Glomerular visceral epithelial cell (primary cell): ENCODE measurements around the gene YIPF5.

ENCODE experiments used
- DNase-seq: peaks from one replicate; pipeline ENCODE4 v3.0.0-alpha.2; 2016; ENCODE audit errors: extremely low spot score

The YIPF5 gene

DNA sequence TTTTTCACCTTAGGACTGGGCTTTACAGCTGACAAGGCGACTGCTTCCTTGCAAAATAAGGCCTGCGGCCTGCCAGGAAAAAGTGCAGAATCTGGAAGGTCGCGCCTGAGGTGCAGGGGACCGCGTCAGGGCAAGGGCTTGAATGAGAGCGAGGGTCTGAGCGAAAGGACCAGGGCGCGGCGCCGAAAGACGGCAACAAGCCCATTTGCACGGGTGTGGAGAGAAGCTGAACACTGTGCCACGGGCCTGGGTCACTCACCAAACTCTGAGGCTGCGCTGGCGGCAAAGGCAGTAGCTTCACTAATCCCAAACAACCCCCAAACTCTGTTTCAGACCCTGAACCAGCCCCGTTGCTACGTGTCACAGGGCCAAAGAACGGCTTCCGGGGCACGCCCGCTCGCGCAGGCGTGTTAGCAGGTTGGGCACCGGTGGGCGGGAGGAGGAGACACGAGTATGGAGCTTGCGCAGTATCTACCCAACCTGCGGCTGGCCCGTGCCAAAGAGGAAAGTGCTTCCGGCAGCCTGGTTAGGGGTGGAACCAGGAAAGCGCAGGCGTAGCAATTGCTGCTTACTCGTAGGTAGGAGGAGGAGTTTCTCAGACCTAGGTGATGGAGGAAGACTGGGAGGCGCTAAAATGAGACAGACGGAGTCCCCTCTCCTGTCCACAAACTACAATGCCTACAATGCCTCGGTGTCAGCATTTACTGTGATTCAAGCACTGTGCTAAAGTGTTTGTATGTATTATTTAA is at the start of gene YIPF5, which contains the start of gene KCTD16:
YIPF5 (minus strand) TSS at position 384 of the 749 bp plus-strand sequence. CDS start 704 bp downstream, outside the sequence.
KCTD16 (plus strand) TSS at position 598 of the 749 bp plus-strand sequence.
- peak; percentile 99 for DNase-seq

DNA sequence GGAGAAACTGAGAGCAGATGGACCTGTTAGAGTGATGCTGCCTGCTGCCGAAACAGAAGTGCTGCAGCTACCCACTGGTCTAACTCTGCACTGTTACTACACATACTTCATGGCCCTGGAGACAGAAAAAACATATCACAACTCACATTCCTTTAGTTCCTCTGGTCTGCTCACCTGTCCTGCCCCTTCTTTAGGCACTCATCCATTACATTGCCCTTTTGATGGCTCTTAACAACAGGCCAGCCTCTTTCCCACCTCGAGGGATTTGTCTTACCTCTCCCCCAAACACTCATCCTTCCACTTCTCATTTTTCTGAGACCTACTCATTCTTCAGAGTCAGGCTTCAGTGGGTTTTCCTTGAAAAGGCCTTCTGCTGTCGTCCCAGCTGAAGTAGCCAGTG is 49.4 kb upstream of the YIPF5 start:
- DNase-seq: no peak

DNA sequence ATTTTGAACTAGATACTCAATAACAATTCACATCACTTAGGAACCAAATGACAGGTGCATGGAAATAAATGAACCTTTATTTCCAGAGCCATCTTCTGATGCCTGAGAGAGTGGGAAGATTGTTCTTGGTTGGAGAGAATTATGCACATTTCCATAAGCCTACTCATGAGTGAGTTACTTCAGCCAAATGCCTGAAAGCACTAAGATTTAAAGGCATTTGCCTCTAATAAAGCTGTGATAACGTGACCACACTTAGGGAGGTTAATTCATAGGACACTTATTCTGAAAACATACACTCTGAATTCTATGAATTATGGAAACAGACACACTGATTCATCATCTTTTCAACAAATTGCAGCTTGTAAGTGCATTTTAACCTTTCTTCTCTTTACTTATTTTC is 40.2 kb upstream of the YIPF5 start:
- DNase-seq: no peak

DNA sequence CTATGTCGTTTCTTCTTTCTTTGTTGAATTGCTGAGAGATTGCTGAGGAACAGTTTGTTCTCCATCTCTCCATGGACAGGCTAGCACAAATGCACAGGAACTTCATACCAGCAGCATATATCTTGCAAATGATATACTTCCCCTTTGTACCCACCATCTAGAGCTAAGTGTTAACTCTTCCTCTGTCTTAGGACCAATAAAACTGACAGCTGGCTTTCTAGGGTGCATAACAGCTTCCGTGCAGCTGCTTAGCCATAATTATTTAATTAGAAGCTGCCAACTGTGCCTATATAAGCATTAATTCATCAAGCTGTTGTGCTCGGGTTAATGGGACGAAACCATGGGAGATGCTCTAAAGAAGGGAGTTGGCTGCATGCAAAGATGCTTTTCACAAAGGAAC is 38.9 kb upstream of the YIPF5 start:
- no peak for DNase-seq

DNA sequence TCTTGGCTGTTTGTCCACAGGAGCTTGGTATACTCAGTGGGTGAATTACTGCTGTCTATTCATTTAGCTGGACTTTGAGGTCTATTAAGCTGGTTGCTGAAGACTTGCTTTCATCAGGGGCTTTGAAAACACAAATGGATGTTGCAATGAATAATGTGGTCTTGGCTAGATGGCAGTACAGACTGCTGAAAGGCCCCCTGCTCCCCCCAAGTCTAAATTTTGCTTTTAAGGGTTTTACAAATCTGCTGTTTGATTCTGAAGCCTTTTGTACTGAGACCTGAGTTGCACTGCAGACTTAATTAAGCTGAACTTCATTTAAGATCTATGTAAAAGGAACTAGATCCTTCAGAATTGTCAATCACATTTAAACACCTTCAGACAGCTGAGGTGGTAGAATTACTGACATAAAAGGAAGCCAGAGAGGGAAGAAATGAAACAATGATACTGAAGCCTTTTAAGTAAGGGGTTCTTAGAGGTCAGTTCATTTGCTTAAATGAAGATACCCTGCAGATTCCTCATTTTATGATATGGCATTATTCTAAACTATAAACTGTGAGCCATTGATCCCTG is 37.5 kb upstream of the YIPF5 start:
- no peak for DNase-seq

DNA sequence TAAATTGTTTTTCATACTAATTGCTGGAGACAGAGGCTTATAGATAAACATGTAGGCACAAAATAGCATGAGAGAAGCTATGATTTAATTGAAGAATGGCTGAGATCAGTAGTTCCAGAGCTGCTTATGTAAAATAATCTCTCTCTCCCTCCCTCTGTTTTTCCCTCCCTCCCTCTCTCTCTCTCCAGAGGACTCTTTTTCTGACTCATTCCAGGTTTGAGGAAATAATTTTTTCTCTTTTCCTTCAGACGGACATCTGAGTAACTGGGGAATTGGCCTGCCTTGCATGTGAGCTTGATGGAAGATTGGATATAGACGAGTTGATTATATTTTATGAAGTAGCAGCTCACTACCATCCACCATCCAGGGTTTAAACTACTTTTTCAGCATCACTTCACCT is 35.7 kb upstream of the YIPF5 start:
- DNase-seq: no peak

DNA sequence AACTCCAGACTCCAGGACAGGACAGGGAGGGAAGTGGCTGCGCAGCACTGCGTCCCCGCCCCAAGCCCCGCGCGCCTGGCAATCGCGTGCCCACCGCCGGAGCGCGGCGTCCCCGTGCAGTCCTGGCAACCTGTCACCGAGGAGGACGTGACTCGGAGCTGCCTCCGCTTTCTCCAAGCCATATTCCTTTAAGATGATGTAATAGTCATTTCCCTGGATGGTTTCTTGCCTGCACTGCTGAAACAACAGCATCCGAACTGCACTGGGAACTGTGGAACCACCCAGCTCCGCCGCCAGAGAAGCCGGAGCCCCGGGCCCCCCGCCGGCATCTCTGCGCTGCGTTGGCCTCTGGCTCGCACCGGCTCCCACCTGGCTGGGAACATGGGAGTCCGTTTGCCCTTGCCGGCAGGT is 34.7 kb upstream of the YIPF5 start:
- peak; percentile 65 for DNase-seq

DNA sequence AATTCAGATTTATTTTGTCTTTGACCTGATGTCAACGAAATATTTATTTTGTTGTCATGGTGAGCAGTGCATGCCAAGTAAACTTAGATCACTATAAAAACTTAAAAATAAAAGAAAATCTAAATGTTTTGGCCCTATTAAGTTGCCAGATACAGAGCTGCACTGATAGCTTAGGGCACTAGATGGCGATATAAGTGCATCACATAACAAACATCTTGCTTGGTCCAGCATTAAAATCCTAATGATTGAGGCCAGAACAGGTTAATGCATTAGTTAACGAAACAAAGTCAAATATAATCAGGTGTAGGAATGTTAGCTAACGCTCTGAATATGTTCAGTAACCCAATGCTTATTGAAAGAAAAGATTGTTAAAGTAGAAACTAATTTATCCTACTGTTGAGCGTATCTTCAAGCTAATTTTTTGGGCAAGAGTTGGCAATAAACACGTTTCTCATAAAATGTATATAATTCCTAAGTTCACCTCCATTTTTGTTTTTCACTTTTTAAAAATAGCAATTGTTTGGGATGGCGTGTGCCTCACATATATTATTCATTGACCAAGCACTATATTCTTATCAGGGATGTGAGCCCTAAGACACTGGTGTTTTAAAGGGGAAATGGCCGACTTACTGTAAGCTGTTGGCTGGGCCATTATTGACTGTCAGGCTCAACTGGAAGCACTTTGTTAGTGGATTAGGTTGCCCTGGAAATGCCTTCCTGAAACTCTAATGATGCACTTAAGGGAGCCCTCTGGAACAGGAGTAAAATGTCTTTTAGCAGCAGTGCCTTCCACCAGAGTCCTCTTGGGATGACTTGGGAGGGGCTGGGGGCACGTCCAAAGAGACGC is 33.5 kb upstream of the YIPF5 start:
- DNase-seq: peak; percentile 72

DNA sequence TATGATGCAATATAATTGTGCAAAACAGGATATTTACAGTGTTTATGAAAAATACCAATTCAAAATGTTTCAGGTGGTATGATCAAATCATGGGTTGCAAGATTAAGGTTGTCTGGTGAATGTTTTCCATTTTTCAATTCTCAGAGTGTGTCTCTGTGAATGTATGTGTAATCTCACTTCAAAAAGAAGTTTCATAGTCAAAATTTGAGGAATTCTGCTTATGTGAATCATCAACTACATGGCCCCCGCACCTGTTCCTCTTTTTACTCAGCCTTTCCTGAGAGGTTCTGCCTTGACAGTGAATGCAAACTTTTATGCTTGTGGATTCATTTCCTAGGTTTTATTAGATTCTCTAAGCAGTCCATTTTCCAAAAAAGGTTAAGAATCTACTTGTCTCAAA is 32.3 kb upstream of the YIPF5 start:
- no peak for DNase-seq

DNA sequence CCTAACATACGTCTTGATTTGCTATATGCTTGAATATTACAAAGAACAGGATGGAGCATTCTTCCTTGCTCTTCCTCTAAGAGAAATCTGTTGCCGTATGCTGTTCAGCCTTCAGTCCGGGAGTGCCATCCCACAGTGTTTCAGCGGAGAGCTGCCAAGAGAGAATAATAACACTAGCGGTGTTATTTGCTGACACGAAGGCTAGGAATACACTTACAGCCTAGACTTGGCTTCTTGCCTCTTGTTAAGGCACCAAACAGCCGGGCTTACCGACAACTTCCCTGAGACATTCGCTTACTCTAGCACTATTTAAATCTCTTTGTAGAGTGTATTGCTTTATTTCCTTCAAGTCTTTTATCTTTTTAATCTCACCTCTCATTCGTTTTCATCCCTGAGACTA is 31.6 kb upstream of the YIPF5 start:
- no peak for DNase-seq

DNA sequence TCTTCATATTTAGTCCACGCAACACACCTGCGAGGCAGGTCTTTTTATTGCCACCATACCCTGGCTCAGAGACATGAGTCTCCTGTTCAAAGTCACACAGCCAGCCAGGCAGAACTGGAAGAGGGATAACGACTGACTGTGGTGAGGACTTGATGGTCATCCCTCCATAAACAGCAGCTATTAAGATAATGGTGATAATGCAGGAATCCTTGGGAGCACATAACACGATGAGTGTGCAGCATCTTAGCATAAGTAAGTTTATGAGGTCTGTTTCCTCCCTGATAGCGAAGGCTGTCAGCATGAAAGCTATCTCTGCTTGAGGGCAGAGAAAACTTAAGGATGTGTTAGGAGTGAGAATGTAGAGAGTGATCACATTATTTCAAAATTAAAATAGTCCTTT is 31.1 kb upstream of the YIPF5 start:
- DNase-seq: no peak

DNA sequence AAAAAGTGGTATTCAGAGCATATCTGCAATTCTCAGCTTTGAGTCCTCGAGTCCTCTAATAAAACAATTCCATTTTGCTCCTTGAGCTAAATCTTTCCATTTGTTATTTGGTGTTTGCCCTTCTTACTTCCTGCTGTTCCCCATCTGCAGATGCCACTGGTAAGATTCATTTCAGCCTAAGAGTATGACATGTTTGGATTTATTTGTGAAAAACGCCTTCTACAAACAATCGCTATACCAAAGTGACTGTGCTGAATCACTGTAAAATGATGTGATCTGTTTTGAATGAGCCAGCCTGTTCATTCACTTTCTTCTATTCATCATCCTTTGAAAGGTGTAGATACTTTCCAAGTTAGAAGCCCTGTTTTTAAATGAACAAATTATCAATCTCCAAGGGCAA is 27.9 kb upstream of the YIPF5 start:
- DNase-seq: no peak

DNA sequence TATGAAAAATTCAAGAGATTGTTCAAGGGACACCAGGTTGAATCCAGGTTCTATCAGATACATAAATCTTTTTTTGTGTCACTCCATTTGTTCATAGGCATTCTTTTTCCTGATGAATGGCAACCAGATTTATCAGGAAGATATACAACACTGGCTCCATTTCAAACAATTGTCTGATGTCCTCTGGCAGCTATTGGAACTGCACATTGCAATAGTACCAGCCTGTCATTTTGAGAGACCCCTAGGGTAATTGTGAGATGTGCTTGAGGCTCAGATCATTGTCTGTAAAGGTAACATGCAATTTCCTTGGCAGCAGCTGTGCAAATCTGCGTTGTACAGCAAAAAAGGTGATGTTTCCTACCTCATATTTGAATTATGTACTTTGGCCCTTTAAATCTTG is 26.2 kb upstream of the YIPF5 start:
- no peak for DNase-seq

DNA sequence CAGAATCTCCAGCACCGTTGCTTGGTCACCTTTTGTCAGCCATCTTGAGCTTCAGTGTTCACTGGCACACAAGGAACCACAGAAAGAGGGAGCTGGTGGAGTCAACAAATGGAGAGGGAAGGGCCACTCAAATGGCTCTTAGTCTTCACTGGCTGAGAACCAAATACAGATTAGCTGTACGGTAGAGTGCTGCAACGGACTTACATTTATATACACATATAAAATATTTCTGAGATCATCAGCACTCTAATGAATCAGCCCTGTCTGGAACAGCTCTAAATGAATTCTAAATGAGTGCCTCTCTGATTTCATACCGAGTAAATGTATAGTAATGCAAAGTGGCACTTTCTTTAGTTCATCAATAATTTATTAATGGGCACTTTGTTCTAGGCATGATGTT is 25.0 kb upstream of the YIPF5 start:
- no peak for DNase-seq

DNA sequence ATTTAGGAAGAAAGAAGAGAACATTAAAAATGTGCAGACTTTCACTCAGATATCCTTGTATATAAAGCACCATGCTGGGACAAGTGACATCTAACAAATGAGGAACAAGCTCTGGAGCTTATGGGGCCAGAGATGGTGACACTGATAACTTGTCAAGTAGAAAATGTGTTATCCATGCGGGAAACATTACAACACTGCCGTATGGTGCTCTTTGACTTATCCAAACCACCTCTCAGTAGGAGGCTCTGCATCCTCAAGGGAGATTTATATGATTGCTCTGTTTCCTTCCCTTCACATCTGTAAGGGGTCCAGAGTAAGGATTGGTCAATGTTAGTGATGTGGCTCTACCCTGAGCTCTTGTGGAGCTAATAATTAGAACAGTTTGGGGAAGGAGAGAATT is 23.7 kb upstream of the YIPF5 start:
- DNase-seq: no peak

DNA sequence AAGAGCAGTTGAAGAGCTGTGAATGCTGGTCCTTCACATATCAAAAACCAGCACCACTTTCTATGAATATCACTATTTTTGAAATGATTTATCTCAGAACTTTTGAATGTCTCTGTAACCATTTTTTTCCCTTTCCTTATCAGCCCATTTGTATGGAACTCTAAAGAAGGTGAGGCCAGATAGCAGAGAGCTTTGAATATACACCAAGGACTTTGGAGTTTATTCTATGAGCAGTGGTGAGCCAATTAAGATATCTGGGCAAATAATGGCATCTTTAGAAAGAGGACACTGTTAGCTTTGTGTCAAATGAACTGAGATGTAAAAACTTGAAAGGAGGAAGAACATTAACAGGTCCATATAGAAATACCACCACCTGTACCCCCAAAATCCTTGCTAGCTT is 22.2 kb upstream of the YIPF5 start:
- no peak for DNase-seq

DNA sequence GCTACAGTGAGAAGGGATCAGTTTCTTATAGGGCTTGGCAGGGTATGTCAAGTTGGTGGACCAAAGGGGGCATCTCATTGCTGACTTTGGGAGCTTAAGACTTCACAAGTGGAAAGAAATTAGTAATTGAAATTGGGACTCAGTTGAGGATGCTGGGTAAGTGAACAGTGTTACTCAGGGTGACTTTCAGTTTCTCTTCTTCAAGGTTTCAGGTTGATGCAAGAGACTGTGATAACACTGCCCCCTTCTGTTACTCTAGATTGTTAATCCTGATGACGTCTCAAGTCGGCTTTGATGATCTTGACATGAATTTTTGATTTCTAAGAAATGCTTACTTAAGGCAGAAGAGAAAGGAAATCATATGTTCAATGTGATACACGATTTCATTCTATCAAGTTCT is 21.5 kb upstream of the YIPF5 start:
- DNase-seq: peak; percentile 70

DNA sequence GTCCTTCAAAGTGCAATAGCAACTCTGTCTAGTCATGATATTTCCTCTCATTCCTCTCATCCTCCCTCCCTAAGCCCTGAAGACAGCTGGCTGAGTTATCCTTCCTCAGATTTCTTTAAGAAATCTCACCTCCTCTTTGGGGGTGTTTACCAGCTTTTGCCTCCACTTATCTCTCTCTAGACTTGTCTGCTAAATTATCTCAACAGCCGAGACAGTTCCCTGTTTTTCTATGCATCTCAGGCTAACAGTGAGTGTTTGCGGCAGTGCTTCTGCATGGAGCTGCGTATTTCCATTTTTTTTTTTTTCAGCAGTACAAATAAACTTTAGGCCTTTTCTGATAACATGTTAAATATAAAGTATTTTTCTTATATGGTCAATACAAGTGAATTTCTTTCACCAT is 21.1 kb upstream of the YIPF5 start:
- DNase-seq: no peak

DNA sequence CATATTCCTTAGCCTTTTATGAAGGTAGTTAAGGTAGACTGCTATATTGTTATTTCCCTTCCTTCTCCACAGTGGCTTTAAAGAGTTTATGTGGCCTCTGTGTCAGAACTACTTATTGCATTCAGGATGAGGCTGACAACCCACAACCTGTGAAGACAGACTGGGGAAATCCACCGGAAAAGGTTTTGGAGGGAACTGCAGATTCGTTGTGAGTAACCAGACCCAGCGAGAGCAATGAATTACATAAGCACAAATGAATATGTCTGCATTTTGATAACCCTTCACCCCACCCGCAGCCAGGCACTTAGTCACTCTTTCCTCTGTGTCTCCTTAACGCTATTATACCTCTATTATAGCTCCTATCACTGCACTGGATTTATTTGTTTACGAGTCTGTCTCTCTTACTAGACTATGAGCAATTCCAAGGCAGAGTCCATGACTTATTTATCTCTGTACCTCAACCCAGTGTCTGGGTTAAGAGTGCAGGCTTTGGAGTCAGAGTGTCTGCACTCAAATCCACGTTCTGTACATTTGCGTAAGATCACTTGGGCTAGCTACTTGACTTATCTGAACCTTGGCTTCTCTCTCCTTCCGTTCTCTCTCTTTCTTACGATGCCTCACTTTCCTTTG is 19.5 kb upstream of the YIPF5 start:
- peak; percentile 88 for DNase-seq

DNA sequence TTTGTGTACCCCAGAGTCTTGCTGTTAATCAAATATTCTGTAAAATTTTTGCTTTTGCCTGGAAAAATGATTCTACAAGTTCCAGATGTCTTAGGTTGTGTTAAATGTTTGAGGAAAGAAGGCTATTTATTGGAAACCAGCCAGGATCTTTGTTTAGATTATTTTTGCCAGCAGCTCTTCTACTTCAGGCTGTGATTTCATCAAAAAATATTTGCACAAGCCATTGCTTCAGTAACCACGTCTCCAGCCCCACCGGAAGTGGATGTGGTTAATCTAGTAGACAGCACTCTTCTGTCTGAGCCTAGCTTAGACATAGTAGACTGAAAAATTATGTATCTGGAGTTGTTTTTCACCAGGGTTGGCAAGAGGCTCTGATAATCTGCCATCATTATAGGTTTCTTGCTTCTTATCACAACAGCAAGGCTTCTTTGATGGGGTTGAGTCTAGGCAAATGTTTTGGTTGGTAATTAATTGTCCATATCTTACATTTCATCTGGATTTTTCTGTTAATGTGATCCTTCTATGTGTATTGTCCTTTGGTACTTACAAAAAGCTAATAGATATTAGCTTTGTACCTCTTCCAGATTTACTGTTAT is 17.3 kb upstream of the YIPF5 start:
- peak; percentile 93 for DNase-seq

DNA sequence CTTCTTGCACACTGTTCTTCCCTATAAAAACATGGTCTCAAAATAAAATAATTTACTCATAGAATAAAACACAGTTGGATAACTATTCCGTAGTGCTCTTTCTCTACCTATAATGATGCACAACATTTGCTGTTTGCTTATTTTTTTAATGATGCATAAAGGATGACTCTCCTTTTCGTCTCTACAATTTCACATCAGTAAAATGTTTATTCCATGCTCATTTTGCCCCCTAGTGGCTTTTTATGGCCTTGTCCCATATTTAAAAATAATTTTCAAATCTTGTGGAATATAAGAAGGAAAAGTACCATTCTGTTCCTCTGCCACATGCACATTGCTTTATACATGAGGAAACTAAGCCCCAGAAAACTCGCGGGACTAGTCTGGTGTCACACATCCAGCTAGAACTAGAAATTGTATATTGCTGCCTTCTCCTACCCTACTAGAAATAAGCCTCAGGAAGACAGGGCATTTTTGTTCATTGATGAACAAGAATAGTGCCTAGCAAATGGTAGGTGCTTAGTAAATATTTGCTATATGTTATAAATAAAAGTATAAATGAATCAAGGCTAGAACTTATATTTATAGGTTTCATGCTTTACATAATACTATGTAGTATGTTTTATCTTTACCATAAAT is 12.9 kb upstream of the YIPF5 start:
- DNase-seq: peak; percentile 40
